HG03442 (cell line): ENCODE results near the gene DLG2.
"Not testable (repeated sequence)": the region's sequence is repeated elsewhere in the genome, so short reads cannot be mapped to it uniquely, and the experiment has no call there.

Experiments
- ATAC-seq: cut with Tn5 transposase; IDR thresholded peaks from one replicate; pipeline ENCODE4 v1.9.1; 2021; ENCODE audit warnings: mild to moderate bottlenecking, moderate library complexity; ENCODE audit not compliant: unreplicated experiment

The DLG2 gene

DNA sequence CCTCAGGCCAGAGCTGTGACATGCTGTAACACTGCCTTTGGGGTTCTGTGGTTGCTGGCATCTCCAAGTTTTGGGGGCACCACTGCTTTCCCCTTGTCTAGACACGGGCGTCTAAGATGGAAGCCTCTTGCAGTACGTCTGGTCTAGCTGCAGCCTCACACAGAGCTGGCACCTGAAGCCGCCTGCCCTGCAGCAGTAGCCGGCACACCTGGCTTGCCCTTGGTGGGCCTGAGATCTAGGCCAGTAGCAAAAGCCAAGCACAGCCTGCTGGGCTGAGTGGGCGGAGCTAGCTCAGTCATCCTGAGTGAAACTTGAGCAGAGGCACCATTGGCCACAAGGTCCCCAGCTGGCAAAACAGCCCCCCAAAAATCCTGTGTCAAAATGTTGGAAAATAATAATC, 154.2 kb downstream of the DLG2 start:
- no peak for ATAC-seq

DNA sequence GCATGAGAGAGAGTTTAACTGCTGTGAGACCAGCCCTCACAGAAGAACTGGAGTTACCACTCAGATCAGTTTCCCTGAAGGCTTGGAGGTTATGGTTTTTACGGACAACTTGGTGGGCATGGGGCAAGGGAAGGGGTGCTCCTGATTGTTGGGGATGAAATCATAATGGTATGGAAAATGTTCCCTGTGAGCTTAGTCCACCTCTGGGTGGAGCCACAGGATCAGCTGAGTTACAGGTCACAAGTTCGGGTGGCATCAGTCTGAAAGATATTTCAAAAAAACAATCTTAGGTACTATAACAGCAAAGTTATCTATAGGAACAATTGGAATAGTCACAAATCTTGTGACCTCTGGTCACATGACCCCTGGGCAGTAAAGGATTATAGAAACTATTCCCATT, 162.9 kb downstream of the DLG2 start:
- no peak for ATAC-seq

DNA sequence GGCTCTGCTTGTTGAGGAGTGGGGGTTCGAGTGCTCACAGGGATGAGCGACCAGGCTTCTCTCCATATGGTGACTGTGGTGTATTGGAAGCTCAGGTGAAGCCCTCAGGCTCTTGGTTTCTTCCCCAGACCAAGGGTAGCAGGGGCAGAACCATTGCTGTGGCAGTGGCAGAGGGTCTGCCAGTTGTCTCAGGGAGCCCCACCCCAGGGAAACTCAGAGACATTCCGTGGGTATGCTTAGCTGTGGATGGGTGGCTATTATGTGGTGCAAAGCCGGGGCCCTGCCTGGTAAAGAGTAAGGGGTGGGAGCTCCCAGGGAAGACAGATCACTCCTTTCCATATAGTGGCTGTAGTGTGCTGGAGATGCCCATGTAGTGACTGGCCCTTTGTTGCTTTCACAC, 167.8 kb downstream of the DLG2 start:
- no peak for ATAC-seq

- ATAC-seq = no peak
These were observed 182.7 kb downstream of the DLG2 start for GRCh38 chr11:85444479-85444878.

GRCh38 chr11:85440273-85440672, 186.9 kb downstream of the DLG2 start:
- ATAC-seq = no peak

DNA sequence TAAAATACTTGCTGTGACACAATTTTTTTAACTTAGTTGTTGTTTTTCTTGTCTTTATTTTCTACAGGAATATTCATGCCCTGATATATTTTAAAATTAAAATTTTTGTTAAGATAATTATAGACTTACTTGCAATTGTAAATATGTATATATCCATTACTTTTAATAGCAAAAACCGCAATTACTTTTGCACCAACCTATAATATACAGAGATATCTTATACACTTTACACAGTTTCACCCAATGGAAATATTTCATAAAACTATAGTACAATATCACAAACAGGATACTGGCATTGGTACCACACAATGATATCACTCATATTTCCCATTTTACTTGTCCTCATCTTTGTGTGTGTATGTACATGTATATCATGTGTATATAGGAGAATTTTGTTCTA, 188.8 kb downstream of the DLG2 start:
- ATAC-seq = no peak

- no peak for ATAC-seq
These were observed 195.8 kb downstream of the DLG2 start for GRCh38 chr11:85431319-85431718.

GRCh38 chr11:85423794-85424193, 203.3 kb downstream of the DLG2 start:
- ATAC-seq = no peak

GRCh38 chr11:85423316-85423715, 203.8 kb downstream of the DLG2 start:
- ATAC-seq = no peak

- no peak for ATAC-seq
These were observed 213.0 kb downstream of the DLG2 start for GRCh38 chr11:85414175-85414574.

DNA sequence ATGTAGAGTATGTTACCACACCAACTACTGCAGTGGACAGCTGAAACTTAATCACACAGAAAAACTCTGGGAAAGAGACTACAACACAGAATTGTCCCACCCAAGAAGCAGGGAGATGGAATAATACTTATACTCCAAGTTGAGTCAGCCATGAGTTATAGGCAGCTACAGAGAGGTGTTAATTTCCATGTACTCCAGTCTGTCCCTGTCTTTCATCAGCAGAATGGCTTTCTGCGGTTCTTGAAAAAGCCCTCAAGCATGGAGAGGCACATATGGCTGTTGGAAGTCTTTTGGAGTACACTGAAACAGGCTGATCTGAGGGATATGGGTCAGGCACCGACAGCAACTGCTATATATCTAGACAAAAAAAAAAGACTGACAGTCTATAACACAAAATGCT, 219.5 kb downstream of the DLG2 start:
- ATAC-seq = no peak

- ATAC-seq = no peak
These were observed 220.3 kb downstream of the DLG2 start for GRCh38 chr11:85406841-85407240.

- ATAC-seq = no peak
These were observed 220.8 kb downstream of the DLG2 start for GRCh38 chr11:85406316-85406715.

DNA sequence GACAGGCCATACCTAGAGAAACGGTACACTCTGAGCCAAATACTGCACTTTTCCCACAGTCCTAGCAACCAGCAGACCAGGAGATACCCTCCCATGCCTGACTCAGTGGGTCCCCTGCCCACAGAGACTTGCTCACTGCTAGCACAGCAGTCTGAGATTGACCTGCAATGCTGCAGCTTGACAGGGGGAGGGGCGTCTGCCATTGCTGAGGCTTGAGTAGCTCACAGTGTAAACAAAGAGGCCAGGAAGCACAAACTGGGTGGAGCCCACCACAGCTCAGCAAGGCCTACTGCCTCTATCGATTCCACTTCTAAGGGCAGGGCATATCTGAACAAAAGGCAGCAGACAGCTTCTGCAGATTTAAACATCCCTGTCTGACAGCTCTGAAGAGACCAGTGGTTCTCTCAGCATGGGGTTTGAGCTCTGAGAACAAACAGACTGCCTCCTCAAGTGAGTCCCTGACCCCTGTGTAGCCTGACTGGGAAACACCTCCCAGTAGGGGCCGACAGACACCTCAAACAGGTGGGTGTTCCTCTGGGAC, 231.6 kb downstream of the DLG2 start:
- not testable (repeated sequence) for ATAC-seq

DNA sequence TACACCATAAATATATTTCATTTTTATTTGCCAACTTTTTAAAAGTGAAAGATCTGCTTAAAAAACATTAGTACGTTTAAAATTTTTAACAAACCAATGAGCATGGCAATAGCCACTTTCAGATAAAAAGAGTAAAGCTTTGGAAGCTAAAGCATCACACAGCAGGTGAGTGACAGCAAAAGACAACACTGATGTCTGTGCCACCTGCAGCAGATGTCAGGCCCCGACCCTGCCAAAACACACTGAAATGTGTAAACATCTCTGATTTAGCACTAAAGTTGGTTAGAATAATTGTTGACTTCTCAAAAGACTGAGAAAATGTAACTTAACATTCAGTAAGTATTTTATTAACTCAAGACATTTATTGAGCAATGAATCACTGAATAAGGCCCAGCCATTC, 232.9 kb downstream of the DLG2 start:
- ATAC-seq = no peak

- no peak for ATAC-seq
These were observed 236.0 kb downstream of the DLG2 start for GRCh38 chr11:85391141-85391540.

DNA sequence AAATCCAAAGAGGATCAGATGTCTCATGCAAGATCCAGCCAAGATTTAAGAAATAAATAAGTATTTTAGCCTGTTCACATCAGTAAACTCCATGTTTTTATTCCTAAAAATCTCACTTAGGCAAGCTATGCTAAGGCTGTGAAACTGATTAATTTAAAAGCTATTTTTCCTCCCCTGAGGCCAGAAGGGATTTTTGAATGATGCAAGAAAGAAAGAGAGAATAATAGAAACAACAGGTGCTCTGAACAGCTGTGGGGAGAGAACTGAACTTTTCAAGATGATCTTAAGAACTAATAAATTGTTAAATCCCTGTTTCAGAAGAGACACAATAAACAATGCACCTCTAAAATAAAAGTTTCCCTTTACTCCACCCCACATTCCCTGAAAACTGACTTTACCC, 241.6 kb downstream of the DLG2 start:
- ATAC-seq = no peak

DNA sequence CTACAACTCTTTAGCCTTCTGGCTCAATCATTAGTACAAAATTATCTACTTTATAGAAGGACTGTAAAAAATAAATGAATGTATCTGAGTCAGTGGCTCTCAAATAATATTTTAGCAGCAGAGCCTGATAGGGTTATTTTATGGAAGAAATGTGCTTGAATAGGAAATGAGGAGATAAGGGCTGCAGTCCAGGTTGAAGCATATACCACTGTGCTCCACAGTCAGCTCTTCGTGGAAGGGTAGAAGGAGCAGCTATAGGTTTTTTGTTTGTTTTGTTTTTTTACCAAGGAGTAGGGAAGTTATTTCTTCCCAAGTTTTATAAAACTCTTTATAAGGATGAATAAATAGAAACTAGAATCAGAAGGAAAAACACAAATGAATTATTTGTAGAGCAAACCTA, 242.0 kb downstream of the DLG2 start:
- ATAC-seq = no peak

DNA sequence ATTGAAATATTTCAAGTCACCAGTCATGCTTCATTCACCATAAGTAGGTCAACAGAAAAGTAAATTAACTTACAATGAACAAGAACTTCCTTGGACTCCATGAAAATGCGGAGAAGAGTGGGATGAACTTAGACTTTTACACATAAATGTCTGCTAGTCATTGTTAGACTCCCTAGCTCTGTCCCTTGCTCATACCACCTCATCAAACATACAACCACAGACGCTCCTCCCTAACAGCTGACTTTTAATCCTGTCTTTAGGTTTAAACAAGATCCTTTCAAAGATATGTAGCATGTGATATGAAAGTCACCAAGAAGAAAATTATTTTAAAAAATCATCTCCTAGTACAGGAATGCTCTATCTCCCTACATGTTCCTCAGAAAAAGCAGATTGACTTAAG, 248.1 kb downstream of the DLG2 start:
- ATAC-seq = no peak

DNA sequence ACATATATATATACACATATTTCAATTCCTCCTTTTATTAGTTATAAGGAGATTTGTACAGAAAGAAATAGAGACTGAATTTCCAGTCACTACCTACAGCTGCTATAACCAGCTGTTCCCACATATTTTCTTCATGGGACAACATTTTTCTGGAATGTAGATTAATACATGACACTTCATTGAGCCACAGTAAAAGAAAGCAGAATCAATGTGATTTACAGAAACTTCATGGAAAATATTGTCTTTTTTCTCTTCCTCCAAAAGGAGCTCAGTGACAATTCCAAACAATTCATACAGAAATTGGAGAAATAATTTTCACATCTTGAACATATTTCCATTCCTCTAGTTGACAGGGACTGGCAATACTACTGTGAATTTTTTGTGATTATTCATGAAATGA, 249.2 kb downstream of the DLG2 start:
- no peak for ATAC-seq

- no peak for ATAC-seq
These were observed 267.3 kb downstream of the DLG2 start for GRCh38 chr11:85359859-85360258.

- ATAC-seq = no peak
These were observed 271.2 kb downstream of the DLG2 start for GRCh38 chr11:85355921-85356320.

- not testable (repeated sequence) for ATAC-seq
These were observed 277.6 kb downstream of the DLG2 start for GRCh38 chr11:85349539-85349938.

DNA sequence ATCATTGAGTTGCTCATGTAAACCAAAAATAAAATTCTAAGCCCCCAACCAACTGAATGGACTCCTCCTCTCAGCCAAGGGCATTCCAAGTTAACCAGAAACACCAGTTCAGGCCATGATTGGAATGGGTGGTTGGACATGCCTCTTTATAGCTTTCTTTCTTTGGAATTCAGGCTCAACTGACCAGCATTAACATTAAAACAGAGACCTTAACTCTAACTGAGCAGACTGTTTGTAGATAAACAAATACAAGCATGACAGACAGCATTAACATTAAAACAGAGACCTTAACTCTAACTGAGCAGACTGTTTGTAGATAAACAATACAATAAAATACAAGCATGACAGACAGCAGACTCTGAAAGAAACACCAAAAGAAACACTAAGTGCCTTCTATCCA, 278.2 kb downstream of the DLG2 start:
- ATAC-seq = no peak
